ENCODE results near the gene ITPRID2. TPM values are rescaled to one million over a fixed set of nuclear protein-coding genes. Genes with fewer than 3 reads are reported as not detected.
A peak's percentile ranks its signal among the peaks of the same experiment; 100 is the strongest.

ITPRID2 gene
- total RNA-seq, result 10 to 100 TPM; 40.7 to 40.8 TPM

DNA sequence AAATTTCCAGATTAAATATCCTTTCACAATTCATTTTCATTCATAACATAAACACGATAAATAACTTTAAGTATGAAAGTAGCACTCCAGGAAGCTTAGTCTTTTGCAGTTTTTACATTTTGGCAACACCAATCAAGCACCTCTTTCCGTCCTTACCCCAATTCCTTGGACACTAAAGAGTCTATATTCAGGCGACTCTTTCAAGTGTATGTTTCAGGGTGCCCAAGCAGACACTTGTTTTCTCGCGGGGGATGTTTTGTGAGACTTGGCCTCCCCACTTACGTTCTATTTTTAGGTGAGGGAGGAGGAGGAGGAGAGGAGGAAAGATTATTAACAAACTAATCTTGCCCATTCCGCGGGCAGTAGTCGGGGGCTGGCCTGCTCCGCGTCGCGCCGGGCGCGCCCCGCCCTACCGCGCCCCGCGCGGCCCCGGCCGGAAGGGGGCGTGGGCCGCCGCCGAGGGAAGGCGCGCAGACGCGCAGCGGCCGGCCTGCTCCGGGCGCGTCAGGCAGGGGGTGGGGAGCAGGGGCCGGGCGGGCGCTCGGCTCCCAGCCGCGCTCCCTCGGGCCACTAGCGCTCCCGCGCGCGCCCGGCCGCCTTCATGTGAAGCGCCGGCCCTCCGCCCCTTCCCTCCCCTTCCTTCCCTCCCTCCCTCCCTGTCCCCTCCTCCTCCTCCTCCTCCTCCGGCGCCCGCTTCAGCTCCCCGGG, at the start of gene ITPRID2:
Gene ITPRID2 (plus strand): TSS at position 473 of the 708 bp plus-strand sequence. CDS start 337 bp downstream, outside the sequence.
- intact Hi-C loops (cut with micrococcal nuclease), result loop anchor here (2.0 to 10.0 kb wide), 7 partner anchors 61 to 1887 kb away; partner anchors contain the start of genes CWC22 and DNAJC10
- H3K27ac Mint-ChIP-seq, result peak within 1 kb of the TSS; percentile 81
- peaks cover 25% of the 10 kb centered on the region for H3K4me1 Mint-ChIP-seq (ENCODE audit: low read depth)
- H3K36me3 Mint-ChIP-seq (ENCODE audit: low read depth), result peaks cover 16% of the 10 kb centered on the region
- CTCF ChIA-PET, result interaction anchor here (1.0 to 2.8 kb wide), 3 partner anchors 12 to 152 kb away, joined by 3 to 18 read pairs (median 6); no protein-coding TSS in a partner anchor
- DNase-seq, result peak; percentile 65
- H3K4me3 Mint-ChIP-seq, result peak within 1 kb of the TSS; percentile 94
- H3K9me3 Mint-ChIP-seq, result no peaks in the 10 kb centered on the region
- H3K27me3 Mint-ChIP-seq (ENCODE audit: low read depth), result peaks cover 17% of the 10 kb centered on the region

DNA sequence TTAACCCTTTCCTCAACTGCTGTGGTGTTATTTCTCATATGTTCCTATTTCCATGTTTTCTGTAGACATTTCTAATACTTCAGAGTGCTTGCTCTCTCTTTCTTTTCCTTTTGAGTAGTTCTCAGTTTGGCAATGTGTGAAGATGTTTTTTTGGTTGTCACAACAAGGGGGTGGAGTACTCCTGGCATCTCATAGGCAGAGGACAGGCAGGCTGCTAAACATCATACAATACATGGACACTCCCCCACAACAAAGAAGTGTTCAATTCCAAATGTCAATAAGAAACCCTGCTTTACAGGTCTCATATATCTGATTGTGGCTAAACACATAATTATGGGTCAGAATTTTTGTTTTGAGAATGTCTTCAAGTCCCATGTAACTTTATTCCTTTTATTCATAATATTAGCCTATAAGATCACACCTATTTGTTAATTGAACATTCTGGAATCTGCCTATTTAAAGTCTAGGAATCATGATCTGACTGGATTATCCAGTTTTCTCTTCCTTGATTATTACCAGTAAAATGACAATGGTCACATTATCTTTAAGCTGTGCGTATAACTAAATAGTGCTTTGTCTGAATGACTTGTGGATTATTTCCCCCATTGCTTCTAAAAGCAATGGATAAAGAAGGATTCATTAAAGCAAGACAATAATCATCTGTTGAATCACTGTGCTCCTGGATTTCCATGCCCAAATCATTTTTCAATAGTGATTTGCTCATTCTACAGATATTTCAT, 46.8 kb upstream of the ITPRID2 start:
- intact Hi-C loops (cut with micrococcal nuclease), result no loop called here
- no peak for DNase-seq
- H3K27ac Mint-ChIP-seq, result no peak overlapping the region
- no peaks in the 10 kb centered on the region for H3K9me3 Mint-ChIP-seq
- CTCF ChIA-PET, result no interaction called here
- H3K36me3 Mint-ChIP-seq (ENCODE audit: low read depth), result no peaks in the 10 kb centered on the region
- H3K27me3 Mint-ChIP-seq (ENCODE audit: low read depth), result peaks cover 4% of the 10 kb centered on the region
- peaks cover 3% of the 10 kb centered on the region for H3K4me1 Mint-ChIP-seq (ENCODE audit: low read depth)
- H3K4me3 Mint-ChIP-seq, result no peak overlapping the region

DNA sequence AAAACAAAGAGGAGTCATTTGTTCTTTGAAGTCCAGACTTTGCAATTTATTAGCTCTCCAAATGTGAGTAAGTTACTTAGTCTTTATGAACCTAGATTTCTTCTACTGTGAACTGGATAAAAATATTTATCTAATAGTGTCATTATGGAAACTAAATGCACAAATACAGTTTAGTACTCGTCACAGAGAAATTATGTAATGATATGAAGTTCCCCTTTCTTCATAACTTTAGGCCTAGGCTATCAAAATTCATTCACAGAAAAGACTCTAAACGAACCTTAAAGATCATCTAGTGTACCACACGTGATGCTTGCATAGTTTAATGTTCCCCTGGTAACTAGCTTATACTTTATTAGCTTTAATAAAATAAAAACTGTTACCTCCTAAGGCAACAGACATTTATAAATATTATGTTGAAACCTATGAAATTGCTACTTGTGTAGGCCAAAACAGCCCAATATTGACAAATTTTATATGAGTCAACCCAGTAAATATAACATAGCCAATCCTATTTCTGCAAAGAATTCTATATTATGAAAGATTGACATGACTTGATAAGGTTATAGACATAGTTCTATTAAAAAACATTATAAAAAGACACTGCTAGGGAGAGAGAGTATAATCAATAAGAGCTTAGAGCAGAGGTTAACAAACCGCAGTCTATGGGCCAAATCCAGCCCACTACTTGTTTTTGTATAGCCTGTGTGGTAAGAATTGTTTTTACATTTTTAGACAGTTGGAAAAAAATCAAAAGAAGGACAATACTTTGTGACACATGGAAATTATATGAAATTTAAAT, 44.9 kb upstream of the ITPRID2 start:
- CTCF ChIA-PET, result no interaction called here
- no peaks in the 10 kb centered on the region for H3K36me3 Mint-ChIP-seq (ENCODE audit: low read depth)

DNA sequence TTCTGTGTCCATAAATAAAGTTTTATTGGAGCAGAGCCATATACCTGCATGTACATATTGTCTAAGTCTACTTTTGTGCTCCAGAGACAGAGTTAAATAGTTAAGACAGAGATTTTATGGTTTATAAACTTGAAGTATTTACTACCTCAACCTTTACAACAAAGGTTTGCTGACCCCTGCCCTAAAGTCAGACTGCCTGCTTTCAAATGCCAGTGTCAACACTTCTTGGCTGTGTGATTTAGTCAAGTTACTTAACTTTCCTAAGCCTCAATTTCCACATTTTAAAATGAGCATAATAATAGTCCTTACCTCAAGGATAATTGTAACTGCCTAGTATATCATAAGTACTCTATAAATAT, 44.4 kb upstream of the ITPRID2 start:
- Mint-ChIP-seq H3K36me3 (ENCODE audit: low read depth) (no peaks in the 10 kb centered on the region), H3K27ac (no peak overlapping the region), H3K27me3 (ENCODE audit: low read depth) (peaks cover 8% of the 10 kb centered on the region), H3K9me3 (no peaks in the 10 kb centered on the region), H3K4me3 (no peak overlapping the region), H3K4me1 (ENCODE audit: low read depth) (peaks cover 3% of the 10 kb centered on the region)
- CTCF ChIA-PET, result no interaction called here
- no peak for DNase-seq
- intact Hi-C loops (cut with micrococcal nuclease), result no loop called here

More for the DNA sequence above, 44.9 kb upstream of the ITPRID2 start:
- Mint-ChIP-seq H3K4me3 (no peak overlapping the region), H3K27me3 (ENCODE audit: low read depth) (peaks cover 8% of the 10 kb centered on the region), H3K27ac (no peak overlapping the region), H3K4me1 (ENCODE audit: low read depth) (peaks cover 3% of the 10 kb centered on the region), H3K9me3 (no peaks in the 10 kb centered on the region)
- intact Hi-C loops (cut with micrococcal nuclease), result no loop called here
- DNase-seq, result no peak

DNA sequence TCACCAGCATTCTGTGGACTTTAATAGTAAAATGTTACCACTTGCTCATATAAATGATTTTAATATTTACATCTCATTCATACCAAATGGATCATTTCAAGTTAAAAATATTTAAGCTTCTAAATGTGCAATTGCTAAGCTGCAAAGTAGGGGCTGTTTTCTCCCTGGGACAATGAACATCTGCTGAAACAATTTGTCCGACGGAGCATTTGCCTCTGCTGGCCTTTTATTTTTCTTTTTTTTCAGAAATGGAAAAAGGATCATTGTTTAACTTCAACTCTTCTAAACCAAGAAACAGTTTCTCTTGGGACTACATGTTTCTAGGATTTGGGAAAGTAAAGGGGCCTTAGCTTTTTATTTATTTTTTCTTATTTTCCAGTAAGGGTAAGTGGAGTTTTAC, 43.8 kb upstream of the ITPRID2 start:
- no peak overlapping the region for H3K4me3 Mint-ChIP-seq
- H3K4me1 Mint-ChIP-seq (ENCODE audit: low read depth), result peaks cover 3% of the 10 kb centered on the region
- no peaks in the 10 kb centered on the region for H3K36me3 Mint-ChIP-seq (ENCODE audit: low read depth)
- no peaks in the 10 kb centered on the region for H3K9me3 Mint-ChIP-seq
- H3K27me3 Mint-ChIP-seq (ENCODE audit: low read depth), result peaks cover 8% of the 10 kb centered on the region
- no peak overlapping the region for H3K27ac Mint-ChIP-seq
- DNase-seq, result no peak
- CTCF ChIA-PET, result no interaction called here
- intact Hi-C loops (cut with micrococcal nuclease), result loop anchor here (2.0 kb wide), 1 partner anchor 57 kb away; no protein-coding TSS in a partner anchor

DNA sequence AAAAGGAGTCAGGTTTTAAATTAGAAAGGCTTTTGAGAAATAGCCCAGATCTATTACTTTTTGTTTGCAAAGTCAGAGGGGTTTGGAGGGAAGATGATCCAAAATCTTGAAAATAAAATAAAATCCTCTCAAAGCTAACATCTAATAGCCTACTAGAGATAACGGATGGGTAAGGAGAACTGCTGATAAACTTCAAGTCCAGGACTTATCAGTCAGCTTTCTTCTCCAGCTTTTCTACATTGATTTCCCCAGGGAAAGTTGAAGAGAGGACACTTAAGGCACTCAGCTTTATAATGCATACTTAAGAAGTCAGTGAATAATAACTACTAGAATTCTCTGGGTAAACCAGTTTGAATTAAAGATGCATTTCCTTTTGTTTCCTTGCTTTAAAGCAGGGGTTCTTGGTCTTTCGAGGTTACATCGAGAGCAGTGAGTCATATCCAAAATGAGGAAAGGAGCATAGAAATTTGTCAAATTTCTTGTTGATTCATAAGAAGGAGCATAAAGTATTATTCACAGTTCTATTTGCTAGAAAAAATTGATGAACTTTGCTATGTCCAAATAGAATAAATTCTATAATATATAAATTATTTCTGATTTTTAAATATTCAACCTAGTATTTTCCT, 43.2 kb upstream of the ITPRID2 start:
- Mint-ChIP-seq H3K9me3 (no peaks in the 10 kb centered on the region), H3K4me3 (no peak overlapping the region), H3K27ac (no peak overlapping the region), H3K4me1 (ENCODE audit: low read depth) (peaks cover 3% of the 10 kb centered on the region), H3K36me3 (ENCODE audit: low read depth) (no peaks in the 10 kb centered on the region), H3K27me3 (ENCODE audit: low read depth) (peaks cover 8% of the 10 kb centered on the region)
- no peak for DNase-seq
- CTCF ChIA-PET, result no interaction called here
- intact Hi-C loops (cut with micrococcal nuclease), result loop anchor here (2.0 kb wide), 1 partner anchor 58 kb away; no protein-coding TSS in a partner anchor

DNA sequence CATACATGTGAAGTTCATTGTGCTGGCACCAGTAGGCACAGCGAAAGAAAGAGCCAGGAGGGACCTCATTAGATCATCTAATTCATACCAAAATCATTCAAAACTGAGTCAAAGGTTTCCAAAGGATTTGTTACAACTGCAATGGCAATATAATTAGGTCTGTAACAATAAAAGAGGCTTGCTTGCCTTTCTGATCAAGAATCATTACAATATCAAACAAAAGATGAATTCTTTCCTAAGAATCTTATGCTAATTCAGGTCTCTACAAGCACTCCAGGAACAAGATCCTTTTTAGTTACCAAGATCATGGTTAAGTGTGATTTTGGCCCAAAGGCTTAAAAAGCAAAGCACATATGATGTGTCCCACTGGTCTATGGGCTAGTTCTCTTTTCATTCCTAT, 41.9 kb upstream of the ITPRID2 start:
- CTCF ChIA-PET, result no interaction called here
- Mint-ChIP-seq H3K36me3 (ENCODE audit: low read depth) (no peaks in the 10 kb centered on the region), H3K4me3 (no peak overlapping the region), H3K4me1 (ENCODE audit: low read depth) (peaks cover 3% of the 10 kb centered on the region), H3K27me3 (ENCODE audit: low read depth) (peaks cover 5% of the 10 kb centered on the region), H3K9me3 (no peaks in the 10 kb centered on the region), H3K27ac (no peak overlapping the region)
- DNase-seq, result no peak
- intact Hi-C loops (cut with micrococcal nuclease), result loop anchor here (2.0 kb wide), 1 partner anchor 59 kb away; no protein-coding TSS in a partner anchor

DNA sequence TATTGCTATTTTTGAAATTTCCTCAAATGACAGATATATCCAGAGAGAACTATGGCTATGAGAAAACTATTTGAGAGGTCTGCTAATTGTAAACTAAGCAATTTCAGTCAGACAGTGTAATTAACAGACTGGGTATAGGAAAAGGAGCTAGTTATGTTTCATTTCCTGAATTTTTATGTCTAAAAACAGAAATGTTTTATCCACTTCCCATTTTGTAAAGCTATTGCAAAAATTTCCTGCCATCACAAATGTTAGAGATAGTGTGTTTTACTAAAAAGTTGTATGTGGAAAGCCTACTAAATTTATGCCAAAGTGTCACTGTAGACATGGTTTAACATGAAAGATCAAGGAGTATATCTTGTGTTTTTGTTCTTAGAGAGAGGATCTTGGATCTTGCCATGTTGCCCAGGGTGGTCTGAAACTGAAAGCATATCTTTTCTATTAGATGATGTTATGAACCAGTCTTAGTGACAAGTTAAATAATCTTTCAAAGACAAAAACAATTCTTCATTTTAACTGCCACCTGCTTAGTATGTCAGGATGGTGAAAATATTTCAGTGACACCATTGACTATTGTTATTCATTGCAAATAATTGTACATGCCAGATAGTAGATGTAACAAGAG, 40.5 kb upstream of the ITPRID2 start:
- Mint-ChIP-seq H3K36me3 (ENCODE audit: low read depth) (no peaks in the 10 kb centered on the region), H3K27ac (no peak overlapping the region), H3K4me1 (ENCODE audit: low read depth) (peaks cover 3% of the 10 kb centered on the region), H3K9me3 (no peaks in the 10 kb centered on the region), H3K4me3 (no peak overlapping the region), H3K27me3 (ENCODE audit: low read depth) (peaks cover 4% of the 10 kb centered on the region)
- CTCF ChIA-PET, result no interaction called here
- intact Hi-C loops (cut with micrococcal nuclease), result no loop called here
- DNase-seq, result no peak

DNA sequence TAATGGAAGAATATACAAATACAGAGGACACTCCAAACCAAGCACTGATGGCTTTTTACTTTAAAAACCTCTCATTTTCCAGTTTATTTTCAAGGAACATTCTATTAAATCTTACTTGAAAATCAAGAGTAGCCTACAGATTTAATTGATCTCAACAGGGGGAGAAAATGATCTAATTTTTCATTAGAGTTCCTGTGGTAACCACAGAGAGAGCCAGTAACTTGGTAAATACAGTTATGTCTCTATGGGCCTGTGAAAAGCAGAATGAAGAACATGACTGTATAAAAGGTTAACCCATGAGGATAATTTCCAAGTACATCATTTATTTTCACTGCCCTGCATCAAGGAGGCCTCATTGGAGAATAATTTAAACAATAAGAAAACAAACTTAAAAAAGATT, 39.8 kb upstream of the ITPRID2 start:
- CTCF ChIA-PET, result interaction anchor here (0.6 kb wide), 2 partner anchors 59 to 239 kb away, joined by 4 to 7 read pairs; no protein-coding TSS in a partner anchor
- Mint-ChIP-seq H3K9me3 (no peaks in the 10 kb centered on the region), H3K36me3 (ENCODE audit: low read depth) (no peaks in the 10 kb centered on the region), H3K27me3 (ENCODE audit: low read depth) (peaks cover 4% of the 10 kb centered on the region), H3K27ac (no peak overlapping the region), H3K4me1 (ENCODE audit: low read depth) (peaks cover 3% of the 10 kb centered on the region), H3K4me3 (no peak overlapping the region)
- intact Hi-C loops (cut with micrococcal nuclease), result no loop called here
- DNase-seq, result no peak

DNA sequence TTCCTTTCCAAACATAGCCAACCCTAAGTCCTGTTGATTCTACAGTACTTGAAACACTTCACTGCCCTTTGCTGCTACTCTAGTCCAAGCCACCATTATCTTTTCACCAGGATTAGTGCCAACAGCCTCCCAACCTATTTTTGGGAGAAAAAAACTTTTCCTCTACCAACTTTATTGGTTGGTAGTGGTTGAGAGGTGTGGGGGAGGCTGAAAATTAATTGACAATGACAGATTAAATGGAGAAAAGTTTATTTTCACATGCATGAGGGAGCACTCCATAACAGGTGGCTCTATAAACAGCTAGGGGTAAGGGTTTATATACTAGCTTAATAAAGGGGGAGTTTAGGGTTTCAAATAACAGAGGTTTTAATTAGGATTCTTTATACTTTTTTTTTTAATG, 37.8 kb upstream of the ITPRID2 start:
- no peak for DNase-seq
- Mint-ChIP-seq H3K36me3 (ENCODE audit: low read depth) (no peaks in the 10 kb centered on the region), H3K9me3 (no peaks in the 10 kb centered on the region), H3K27me3 (ENCODE audit: low read depth) (peaks cover 4% of the 10 kb centered on the region), H3K27ac (no peak overlapping the region), H3K4me3 (no peak overlapping the region), H3K4me1 (ENCODE audit: low read depth) (no peaks in the 10 kb centered on the region)
- CTCF ChIA-PET, result no interaction called here
- intact Hi-C loops (cut with micrococcal nuclease), result no loop called here

DNA sequence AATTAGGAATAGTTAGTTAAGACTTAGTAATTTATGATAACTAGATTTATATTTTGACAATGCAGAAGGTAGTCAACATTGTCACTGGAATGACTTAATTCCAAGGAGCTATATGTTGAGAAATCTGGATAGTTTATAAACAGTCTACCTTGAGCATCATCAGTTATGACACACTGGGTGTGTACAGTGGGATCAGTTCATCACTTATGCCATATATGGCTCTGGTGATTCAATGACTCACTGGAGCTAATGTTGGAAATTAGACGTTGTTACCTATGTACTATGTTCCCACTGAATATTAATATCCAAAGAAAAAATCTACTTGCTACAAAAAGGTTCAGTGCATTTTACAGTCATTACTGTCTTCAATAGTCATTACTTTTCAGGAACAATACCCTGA, 34.0 kb upstream of the ITPRID2 start:
- H3K4me3 Mint-ChIP-seq, result no peak overlapping the region
- H3K27ac Mint-ChIP-seq, result no peak overlapping the region
- no peak for DNase-seq
- CTCF ChIA-PET, result no interaction called here
- H3K4me1 Mint-ChIP-seq (ENCODE audit: low read depth), result no peaks in the 10 kb centered on the region
- no peaks in the 10 kb centered on the region for H3K27me3 Mint-ChIP-seq (ENCODE audit: low read depth)
- no peaks in the 10 kb centered on the region for H3K36me3 Mint-ChIP-seq (ENCODE audit: low read depth)
- no peaks in the 10 kb centered on the region for H3K9me3 Mint-ChIP-seq
- intact Hi-C loops (cut with micrococcal nuclease), result no loop called here

DNA sequence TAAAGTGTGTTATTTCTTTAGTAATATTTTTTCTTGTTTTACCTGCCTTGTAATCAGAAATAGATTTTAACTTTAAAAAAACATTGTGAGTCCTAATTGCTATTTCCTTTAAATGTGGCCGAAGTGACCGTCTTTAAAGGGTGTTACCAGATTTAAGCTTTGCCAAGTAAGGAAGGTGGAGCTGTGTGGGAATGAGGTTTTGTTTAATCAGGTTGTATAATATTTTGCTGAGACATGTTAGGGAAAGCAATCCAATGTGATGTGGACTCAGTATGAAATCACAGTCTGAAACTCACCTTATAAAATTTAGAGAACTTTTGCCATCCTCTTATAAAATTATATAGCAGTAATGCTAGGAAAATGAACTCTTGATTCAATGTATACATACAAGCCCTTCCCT, 32.9 kb upstream of the ITPRID2 start:
- Mint-ChIP-seq H3K4me1 (ENCODE audit: low read depth) (no peaks in the 10 kb centered on the region), H3K27ac (no peak overlapping the region)

More for the DNA sequence above, 32.9 kb upstream of the ITPRID2 start:
- Mint-ChIP-seq H3K9me3 (no peaks in the 10 kb centered on the region), H3K27me3 (ENCODE audit: low read depth) (peaks cover 2% of the 10 kb centered on the region), H3K4me3 (no peak overlapping the region), H3K36me3 (ENCODE audit: low read depth) (no peaks in the 10 kb centered on the region)
- intact Hi-C loops (cut with micrococcal nuclease), result no loop called here
- CTCF ChIA-PET, result no interaction called here
- DNase-seq, result no peak

Data from activated naive CD4-positive, alpha-beta T cell treated with anti-CD3 and anti-CD28 coated beads for 36 hours (primary cell).